ENCODE results near the gene TRIM37.
"Not testable (repeated sequence)": the region's sequence is repeated elsewhere in the genome, so short reads cannot be mapped to it uniquely, and the experiment has no call there.

TRIM37 gene

DNA sequence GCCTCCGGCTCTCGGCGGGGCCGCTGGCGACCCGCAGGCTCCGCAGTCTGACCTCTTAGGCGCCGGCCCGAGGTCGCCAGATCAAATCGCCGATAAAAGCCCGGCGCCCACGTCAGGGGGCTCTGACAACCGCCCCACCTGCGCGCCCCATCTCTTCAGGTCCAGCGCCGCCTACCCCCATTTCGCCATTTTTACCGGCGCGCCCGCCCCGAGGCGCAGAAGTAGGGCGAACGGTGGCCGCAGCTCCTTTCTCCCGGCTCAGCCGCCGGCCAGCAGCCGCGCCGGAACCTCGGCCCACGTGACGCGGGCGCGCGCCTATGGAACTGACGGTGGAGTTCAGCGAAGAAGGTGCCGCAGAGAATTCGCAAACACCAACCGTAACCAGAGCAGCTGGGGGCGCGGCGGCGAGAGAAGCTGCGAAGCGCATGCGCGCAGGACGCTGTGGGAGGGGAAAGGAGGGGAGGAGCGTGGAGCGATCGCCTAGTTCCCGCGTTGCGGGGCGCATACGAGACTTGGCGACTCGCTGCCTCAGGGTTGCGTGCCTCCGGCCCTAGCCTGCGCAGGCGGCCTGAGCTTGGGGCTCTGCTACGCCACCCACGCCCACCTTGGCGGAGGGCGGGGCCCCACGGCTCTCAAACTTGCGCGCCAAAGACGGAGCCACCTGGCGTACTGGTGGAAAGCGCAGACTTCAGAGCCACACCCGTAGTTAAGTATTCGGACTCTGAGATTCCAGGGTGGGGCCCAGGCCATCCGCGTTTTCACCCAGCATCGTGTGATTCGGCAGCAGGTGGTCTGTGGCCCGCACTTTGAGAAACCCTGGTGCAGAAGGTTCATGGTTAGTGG is at the start of gene TRIM37:
TSS of gene TRIM37 (minus strand) at position 418 of the 843 bp plus-strand sequence. CDS start 419 bp downstream, outside the sequence.
- in situ Hi-C loops (cut with MboI; ENCODE audit: low sequenced_read_pairs) = no loop called here

- in situ Hi-C loops (cut with MboI; ENCODE audit: low sequenced_read_pairs) = no loop called here
These were observed 48.9 kb upstream of the TRIM37 start, which contains the start of gene PRR11 for GRCh38 chr17:59155439-59156177. Gene PRR11 (plus strand): TSS chr17:59155746. CDS start chr17:59169753, 14,007 bp downstream.

DNA sequence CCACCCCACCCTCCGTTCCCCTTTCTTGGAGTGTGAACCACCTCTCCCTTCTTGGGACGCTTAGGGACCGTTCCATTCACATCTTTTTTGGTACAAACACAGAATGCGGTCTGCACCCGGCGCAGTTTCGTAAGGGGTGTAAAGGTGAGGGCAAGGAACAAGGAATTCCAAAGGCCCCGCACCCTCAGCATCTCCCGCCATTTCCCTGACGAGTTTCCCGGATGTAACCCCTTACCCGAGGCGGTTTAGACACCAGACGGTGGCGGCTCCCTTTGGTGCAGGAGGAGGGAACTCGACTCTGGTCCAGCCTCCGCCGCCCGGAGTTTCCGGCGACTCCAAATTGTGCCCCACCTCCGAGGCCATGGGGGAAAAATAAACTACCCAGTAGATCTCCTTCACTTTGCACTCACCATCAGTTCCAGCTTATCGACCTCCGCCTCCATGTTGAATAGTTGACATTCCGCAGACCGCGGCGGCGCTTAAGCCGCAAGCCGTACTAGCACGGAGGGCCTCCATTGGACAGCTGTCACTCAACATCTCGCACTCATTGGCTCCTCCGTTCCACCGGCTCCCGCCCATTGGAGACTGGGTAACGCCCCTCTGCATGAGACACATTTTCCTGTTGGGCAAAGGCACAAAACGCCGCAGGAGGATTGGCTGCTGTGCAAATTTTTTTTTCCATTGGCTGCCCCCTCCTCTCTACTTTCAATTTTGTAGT is 48.2 kb upstream of the TRIM37 start, which contains the start of gene SKA2:
TSS of gene SKA2 (minus strand) at position 466 of the 718 bp plus-strand sequence. CDS start at position 443, 23 bp downstream.
- in situ Hi-C loops (cut with MboI; ENCODE audit: low sequenced_read_pairs) = no loop called here

DNA sequence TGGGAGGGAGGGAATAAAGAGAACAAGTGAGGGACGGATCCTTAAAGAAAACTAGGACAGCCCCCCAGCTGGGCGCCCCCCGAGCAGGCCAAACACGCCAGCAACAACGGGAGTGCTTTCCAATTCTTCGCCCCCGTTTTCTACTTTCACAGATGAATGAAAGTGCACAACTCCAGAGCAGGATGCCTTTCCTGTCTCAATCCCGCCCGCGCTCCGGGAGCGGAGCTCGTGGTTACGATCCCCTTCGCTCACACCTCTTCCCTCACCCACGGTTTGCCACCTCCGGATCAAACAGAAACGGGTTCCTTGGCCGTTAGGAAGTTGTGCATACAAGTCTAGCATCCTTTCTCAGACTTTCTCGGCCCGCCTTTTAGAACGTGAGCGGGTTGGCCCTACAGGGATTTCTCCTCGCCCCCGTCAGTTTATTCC is 47.6 kb upstream of the TRIM37 start:
- in situ Hi-C loops (cut with MboI; ENCODE audit: low sequenced_read_pairs) = no loop called here

DNA sequence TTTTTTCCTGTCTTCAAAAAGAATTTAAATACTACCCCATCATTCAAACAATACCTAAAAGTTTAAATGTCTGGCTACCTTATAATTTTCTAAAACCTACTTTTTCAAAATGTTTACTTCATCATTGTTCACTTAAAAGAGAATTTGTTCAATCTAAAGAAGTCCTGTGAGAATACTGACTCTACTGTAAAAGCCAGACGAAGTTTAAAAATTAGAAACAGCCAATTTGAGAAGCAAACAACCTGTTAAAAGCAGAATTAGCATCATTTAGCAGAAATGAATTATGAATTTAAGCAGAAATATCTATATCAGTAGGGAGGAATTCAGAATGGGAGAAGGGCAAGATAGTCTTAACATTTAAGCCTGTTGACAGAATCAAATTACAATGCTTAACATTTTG is 46.2 kb upstream of the TRIM37 start:
- in situ Hi-C loops (cut with MboI; ENCODE audit: low sequenced_read_pairs) = no loop called here

GRCh38 chr17:59151591-59151990 is 44.9 kb upstream of the TRIM37 start:
- in situ Hi-C loops (cut with MboI; ENCODE audit: low sequenced_read_pairs) = no loop called here

GRCh38 chr17:59151006-59151405 is 44.3 kb upstream of the TRIM37 start:
- in situ Hi-C loops (cut with MboI; ENCODE audit: low sequenced_read_pairs) = no loop called here

- in situ Hi-C loops (cut with MboI; ENCODE audit: low sequenced_read_pairs) = no loop called here
These were observed 43.3 kb upstream of the TRIM37 start for GRCh38 chr17:59149841-59150511.

DNA sequence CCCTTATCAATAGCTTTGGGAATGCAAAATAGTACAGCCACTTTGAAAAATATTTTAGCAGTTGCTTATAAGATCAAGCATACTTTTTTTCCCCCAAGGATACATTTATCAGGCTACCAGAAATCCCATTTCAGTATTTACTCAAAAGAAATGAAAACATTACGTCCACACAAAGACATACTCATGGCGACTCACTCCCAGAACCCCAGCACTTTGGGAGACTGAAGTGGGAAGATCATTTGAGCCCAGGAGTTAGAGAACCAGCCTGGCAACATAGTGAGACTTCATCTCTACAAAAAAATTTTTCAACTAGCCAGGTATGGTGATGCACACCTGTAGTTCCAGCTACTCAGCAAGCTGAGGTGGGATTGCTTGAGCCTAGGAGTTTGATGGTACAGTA is 42.4 kb upstream of the TRIM37 start:
- in situ Hi-C loops (cut with MboI; ENCODE audit: low sequenced_read_pairs) = no loop called here

- in situ Hi-C loops (cut with MboI; ENCODE audit: low sequenced_read_pairs) = no loop called here
These were observed 39.0 kb upstream of the TRIM37 start for GRCh38 chr17:59145571-59146096.

DNA sequence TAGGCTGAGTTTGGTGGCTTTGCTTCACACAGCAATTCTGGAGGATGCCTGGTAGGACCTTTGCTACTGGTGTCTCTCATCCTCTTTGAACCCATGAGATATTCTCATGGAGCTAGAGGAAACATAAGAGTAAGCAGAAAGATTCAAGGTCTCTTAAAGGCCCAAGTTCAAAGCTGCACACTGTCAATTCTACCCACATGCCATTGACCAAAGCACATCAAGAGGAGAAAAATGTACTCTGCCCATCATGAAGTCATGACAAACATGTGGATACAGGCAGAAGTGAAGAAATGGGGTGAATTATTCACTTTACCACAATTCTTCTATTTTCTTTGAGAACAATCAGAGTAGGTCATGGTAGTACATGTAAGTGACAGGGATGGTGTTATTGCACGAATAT is 35.2 kb upstream of the TRIM37 start:
- in situ Hi-C loops (cut with MboI; ENCODE audit: low sequenced_read_pairs) = no loop called here

DNA sequence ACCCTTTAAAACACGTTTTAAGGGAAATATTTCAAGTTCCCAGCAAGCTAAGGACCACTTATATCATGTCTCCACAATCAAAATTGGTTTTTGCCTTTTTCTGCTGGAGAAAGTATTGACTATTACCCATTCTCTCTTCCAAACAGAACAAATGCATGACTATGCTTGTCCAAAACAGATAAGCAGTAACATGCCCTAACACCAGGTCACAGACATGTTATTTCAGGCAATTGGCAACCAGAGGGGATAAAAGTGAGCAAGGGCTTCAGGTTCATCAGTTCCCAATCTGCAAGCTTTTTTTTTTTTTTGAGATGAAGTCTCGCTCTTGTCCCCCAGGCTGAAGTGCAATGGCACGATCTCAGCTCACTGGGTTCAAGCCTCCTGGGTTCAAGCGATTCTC is 33.3 kb upstream of the TRIM37 start:
- in situ Hi-C loops (cut with MboI; ENCODE audit: low sequenced_read_pairs) = no loop called here

- in situ Hi-C loops (cut with MboI; ENCODE audit: low sequenced_read_pairs) = not testable (repeated sequence)
These were observed 31.7 kb upstream of the TRIM37 start for GRCh38 chr17:59138339-59138738.

DNA sequence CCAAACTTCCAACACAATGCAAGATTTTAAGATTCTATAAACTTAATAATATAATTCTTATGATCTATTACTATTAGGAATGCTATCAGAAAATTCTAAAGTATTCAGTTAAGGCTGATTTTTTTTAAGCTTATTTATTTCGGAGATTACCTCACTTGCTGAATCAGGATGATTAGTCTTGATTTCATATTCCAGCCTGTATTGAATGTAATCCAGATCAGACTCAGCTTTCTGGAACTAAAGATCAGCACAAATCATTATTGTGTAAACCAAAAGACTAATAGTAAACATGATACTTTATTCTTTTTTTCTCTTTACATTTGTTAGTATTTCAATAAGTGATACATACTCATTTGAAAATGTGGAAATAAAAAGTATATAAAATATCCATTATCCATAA is 24.5 kb upstream of the TRIM37 start:
- in situ Hi-C loops (cut with MboI; ENCODE audit: low sequenced_read_pairs) = no loop called here

GRCh38 chr17:59129814-59130213 is 23.1 kb upstream of the TRIM37 start:
- in situ Hi-C loops (cut with MboI; ENCODE audit: low sequenced_read_pairs) = no loop called here

DNA sequence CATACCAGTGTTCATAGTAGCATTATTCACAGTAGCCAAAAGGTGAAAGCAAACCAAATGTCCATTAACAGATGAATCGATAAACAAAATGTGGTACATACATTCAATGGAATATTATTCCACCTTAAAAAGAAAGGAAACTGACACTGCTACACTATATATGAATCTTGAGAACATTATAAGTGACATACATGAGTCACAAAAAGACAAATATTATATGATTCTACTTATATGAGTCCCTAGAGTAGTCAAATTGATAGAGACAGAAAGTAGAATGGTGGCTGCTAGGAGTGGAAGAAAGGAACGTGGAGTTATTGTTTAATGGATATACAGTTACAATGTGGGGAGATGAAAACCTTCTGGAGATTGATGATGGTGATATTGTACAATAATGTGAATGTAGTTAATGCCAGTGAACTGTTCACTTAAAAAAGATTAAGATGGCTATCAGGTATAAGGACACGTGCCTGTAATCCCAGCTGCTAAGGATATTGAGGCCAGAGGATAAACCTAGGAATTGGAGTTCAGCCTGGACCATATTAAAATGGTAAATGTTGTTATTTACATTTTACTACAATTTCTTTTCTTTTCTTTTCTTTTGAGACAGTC is 20.2 kb upstream of the TRIM37 start:
- in situ Hi-C loops (cut with MboI; ENCODE audit: low sequenced_read_pairs) = no loop called here

GRCh38 chr17:59124665-59125064 is 18.0 kb upstream of the TRIM37 start:
- in situ Hi-C loops (cut with MboI; ENCODE audit: low sequenced_read_pairs) = no loop called here

DNA sequence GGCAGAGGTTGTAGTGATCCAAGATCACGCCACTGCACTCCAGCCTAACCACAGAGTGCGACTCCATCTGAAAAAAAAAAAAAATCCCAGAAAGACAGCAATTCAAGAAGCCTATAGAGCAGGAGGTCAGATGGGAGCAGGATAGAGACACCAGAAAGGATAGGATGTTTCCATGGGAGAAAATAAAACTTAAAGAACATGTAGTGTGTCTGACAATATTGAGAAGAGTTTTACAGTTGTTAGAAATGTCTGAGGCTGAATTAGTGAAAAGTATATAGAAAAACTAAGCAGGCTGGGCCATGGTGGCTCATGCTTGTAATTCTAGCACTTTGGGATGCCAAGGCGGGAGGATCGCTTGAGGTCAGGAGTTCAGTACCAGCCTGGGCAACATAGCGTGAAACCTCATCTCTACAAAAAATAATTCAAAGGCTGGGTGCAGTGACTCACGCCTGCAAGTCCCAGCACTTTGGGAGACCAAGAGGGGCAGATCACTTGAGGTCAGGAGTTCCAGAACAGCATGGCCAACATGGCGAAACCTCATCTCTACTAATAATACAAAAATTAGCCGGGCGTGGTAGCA is 15.3 kb upstream of the TRIM37 start:
- in situ Hi-C loops (cut with MboI; ENCODE audit: low sequenced_read_pairs) = no loop called here

DNA sequence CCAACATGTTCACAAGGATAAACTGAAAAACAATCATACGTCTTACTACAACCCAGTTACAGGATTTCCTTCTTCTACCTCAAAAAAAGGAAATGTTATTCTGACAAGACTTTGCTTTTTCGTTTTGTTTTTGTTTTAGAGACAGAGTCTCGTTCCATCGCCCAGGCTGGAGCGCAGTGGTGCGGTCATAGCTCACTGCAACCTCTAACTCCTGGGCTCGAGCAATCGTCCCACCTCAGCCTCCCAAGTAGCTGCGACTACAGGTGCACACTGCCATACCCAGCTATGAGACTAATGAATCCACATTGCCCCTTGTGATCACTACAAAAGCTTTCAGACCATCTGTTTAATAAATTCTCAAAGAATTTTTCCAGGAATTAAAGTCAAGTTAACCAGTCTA is 8.8 kb upstream of the TRIM37 start:
- in situ Hi-C loops (cut with MboI; ENCODE audit: low sequenced_read_pairs) = no loop called here

- in situ Hi-C loops (cut with MboI; ENCODE audit: low sequenced_read_pairs) = no loop called here
These were observed 4.9 kb upstream of the TRIM37 start for GRCh38 chr17:59111539-59111938.
